Astrocyte of the spinal cord (primary cell): ENCODE results near the gene ACSL1.

Source experiments
- DNase-seq: peaks from one replicate; pipeline ENCODE4 v3.0.0; 2011; ENCODE audit warnings: low read depth, low spot score
- H3K4me3 ChIP-seq: 2 replicates; pipeline ENCODE4 v1.5.1; 2011; ENCODE audit warnings: low read depth, mild to moderate bottlenecking, low read length, moderate library complexity
- CTCF ChIP-seq: IDR thresholded peaks from 2 replicates; pipeline ENCODE4 v1.5.1; 2012; ENCODE audit warnings: low read depth, mild to moderate bottlenecking, low read length, inconsistent platforms
- in situ Hi-C: cut with HindIII; loops from 2 replicates; pipeline ENCODE4 v1.10.0; 2017; ENCODE audit warnings: low sequenced_read_pairs

Gene ACSL1

GRCh38 chr4:184860018-184860779 is 34.4 kb upstream of the ACSL1 start:
- no peak for TF ChIP-seq CTCF
- DNase-seq = no peak
- H3K4me3 ChIP-seq = no peak overlapping the region
- in situ Hi-C loops = no loop called here

DNA sequence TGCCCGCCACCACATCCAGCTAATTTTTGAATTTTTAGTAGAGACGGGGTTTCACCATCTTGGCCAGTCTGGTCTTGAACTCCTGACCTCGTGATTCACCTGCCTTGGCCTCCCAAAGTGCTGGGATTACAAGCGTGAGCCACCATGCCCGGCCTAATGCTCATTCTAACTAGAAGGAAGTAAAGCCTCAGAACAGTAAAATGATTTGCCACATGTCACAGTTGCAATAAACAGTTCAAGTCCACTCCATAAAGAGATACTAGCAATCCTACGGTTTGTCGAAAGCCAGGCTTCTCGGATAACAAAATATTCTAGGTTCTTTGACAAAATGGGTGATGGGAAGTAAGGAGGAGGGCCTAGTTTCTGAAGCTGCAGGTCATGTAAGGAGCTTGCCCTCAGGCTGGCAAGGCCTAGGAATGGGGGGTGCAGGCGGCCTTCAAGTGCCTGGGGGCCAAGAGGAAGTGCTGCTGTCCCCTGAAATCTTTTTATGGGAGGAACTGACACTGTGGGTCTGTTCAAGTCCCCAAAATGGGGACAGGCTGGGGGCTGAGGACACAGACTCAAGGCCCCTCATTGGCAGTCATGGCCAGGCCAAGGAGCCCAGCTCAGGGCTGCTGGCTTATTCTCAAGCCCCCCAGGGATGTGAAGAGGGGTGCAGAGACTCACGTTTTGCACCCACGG is 31.8 kb upstream of the ACSL1 start:
- no peak for TF ChIP-seq CTCF
- no peak overlapping the region for H3K4me3 ChIP-seq
- in situ Hi-C loops = no loop called here
- DNase-seq = no peak

- DNase-seq = no peak
- H3K4me3 ChIP-seq = no peak overlapping the region
- in situ Hi-C loops = no loop called here
- TF ChIP-seq CTCF = no peak
Measured at GRCh38 chr4:184856277-184856609, 30.5 kb upstream of the ACSL1 start.

DNA sequence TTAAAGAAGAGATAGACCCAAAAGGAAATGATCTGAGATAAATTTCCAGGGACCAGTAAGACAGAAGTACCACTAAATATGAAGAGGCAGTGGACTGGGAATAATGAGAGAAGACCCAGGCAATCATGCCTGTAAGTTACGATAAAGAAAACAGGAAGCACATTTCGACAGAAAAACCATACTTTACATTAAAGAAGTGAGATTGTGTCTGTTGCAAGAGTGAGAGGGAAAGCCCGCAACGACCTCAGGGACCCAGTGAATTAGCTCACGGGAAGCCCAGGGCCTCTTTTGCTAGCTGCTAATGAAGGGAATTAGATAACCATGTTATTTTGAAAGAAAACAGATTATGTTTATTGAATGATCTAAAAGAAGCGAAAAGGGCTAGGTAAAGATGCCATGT is 28.9 kb upstream of the ACSL1 start:
- H3K4me3 ChIP-seq = no peak overlapping the region
- in situ Hi-C loops = no loop called here
- DNase-seq = no peak
- TF ChIP-seq CTCF = no peak

DNA sequence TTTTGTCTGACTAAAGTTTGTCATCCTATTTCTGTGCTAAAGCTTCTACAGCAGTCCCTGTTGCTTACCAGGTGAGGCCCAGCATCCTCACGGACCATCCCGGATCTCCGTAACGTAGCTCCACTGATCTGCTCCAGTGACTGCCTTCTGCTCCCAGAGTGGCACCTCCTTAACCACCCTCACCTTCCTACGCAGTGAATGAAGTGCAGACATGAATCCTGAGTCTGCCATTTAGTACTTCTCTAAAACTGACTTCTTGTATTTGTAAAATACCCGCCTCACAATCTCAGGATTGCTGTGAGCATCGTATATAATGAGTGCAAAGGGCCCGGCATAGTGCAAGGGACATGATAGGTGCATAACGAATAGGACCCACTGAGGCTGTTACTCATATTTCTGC is 27.7 kb upstream of the ACSL1 start:
- in situ Hi-C loops = no loop called here
- H3K4me3 ChIP-seq = no peak overlapping the region
- DNase-seq = no peak
- no peak for TF ChIP-seq CTCF

DNA sequence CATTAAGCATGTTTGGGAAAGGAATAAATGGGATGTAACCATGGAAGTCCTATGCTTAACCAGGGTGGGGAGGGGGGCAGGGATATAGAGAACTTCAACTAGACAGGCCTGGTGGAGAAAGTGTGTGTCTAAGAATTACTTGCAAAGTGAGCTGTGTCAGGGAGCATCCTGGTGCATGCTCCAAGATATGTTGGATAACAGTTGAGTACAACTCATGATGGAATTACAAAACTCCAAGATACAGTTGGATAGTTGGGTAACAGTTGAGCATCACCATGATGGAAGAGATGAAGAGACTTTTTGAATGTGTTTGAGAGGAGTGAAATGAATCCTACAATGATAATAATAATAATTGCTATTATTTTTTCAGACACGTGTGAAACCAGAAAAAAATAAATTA is 26.1 kb upstream of the ACSL1 start:
- H3K4me3 ChIP-seq = no peak overlapping the region
- in situ Hi-C loops = no loop called here
- DNase-seq = no peak
- TF ChIP-seq CTCF = no peak
